Breast epithelium (tissue), 4 donors: ENCODE data around the gene TJP1. TPM values are rescaled to one million over a fixed set of nuclear protein-coding genes. Genes with fewer than 3 reads are reported as not detected.

ENCODE experiments used
- DNase-seq, 2 donors: peaks; one replicate each; pipeline ENCODE4 v3.0.0-alpha.2; 2019; ENCODE audit warnings: low spot score in 2 of 2
- H3K27ac ChIP-seq, 2 donors: fragments of 200-600 bp; sonication (generic) in 1 of 2; one replicate each; pipeline ENCODE4 v1.5.1; 2016 to 2019; ENCODE audit warnings: mild to moderate bottlenecking in 1 of 2
- H3K27me3 ChIP-seq, 2 donors: fragments of 200-600 bp; sonication (generic) in 1 of 2; one replicate each; pipeline versions ENCODE4 v1.5.1 to v1.6.0; 2017 to 2019; ENCODE audit warnings: control low read depth in 1 of 2, mild to moderate bottlenecking in 1 of 2
- H3K36me3 ChIP-seq: fragments of 200-600 bp; one replicate; pipeline ENCODE4 v1.5.1; 2019
- H3K4me1 ChIP-seq, 2 donors: fragments of 200-600 bp; sonication (generic); one replicate each; pipeline ENCODE4 v1.5.1; 2016 to 2019; ENCODE audit warnings: control low read depth in 1 of 2
- H3K4me3 ChIP-seq, 3 donors: fragments of 200-600 bp; sonication (generic); 1 replicate in 2 of 3; 2 replicates in 1 of 3; pipeline ENCODE4 v1.5.1; 2016 to 2019; ENCODE audit warnings: mild to moderate bottlenecking in 3 of 3, moderate library complexity in 2 of 3
- H3K9me3 ChIP-seq, 2 donors: fragments of 200-600 bp; sonication (generic) in 1 of 2; one replicate each; pipeline ENCODE4 v1.5.1; 2016 to 2019; ENCODE audit warnings: control low read depth in 1 of 2
- POLR2A ChIP-seq: fragments of 450-650 bp; IDR thresholded peaks from one replicate; pipeline ENCODE4 v1.6.1; 2016; ENCODE audit warnings: antibody characterized with exemption, mild to moderate bottlenecking, moderate library complexity
- POLR2AphosphoS5 ChIP-seq, 3 donors: sonication (generic); formaldehyde crosslinking; IDR thresholded peaks; one replicate each; pipeline ENCODE4 v1.6.1; 2017; ENCODE audit warnings: antibody characterized with exemption in 3 of 3
- intact Hi-C: fragments of 100-400 bp; cut with DNase I; formaldehyde crosslinking; loops from one replicate; pipeline ENCODE4 v1.15.1; 2023; ENCODE audit warnings: low total_unique reads
- total RNA-seq, 3 donors: library from RNA; depleted of rRNA; stranded (reverse); fragments of >200 nt; gene quantifications; one replicate each; pipeline ENCODE4 v1.1.0, GENCODE V29; 2016
- TF ChIP-seq, protein P1 (sequence below), 3 donors: fragments of 450-650 bp; IDR thresholded peaks; one replicate each; pipeline ENCODE4 v1.5.1; 2016 to 2017; ENCODE audit warnings: antibody characterized with exemption in 3 of 3, mild to moderate bottlenecking in 3 of 3, moderate library complexity in 3 of 3

Gene TJP1
- total RNA-seq, 3 donors from 2014 or later: 92.8 to 101 (median 97.2) TPM

DNA sequence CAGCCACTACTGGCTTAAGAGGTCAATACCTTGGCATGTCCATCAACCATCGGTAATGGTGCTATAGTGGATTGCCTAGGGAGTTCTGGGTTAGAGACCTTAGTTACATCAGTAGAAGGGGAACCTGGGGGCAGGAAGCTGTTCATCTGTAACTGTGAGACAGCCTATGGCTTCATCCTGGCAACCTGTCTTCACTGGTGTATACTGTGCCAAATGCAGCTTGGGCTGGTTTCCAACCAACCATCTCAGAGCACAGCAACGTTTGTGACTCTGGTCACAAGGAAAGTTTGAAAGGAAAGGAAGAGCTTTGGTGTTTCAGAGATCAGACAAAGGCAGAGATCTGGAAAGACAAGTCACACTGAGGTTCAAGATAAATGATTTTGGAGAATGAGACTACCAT, 93.8 kb downstream of the TJP1 start:
- H3K36me3 ChIP-seq: no peaks in the 10 kb centered on the region
- TF ChIP-seq POLR2AphosphoS5 (IDR thresholded peaks at IDR 0.05): no peak
- H3K4me3 ChIP-seq: no peak overlapping the region
- H3K4me1 ChIP-seq: no peaks in the 10 kb centered on the region
- DNase-seq: no peak
- intact Hi-C loops: no loop called here
- peaks cover 0 to 4% of the 10 kb centered on the region in 2 donors for H3K9me3 ChIP-seq
- H3K27me3 ChIP-seq: no peaks in the 10 kb centered on the region
- H3K27ac ChIP-seq: no peak overlapping the region

DNA sequence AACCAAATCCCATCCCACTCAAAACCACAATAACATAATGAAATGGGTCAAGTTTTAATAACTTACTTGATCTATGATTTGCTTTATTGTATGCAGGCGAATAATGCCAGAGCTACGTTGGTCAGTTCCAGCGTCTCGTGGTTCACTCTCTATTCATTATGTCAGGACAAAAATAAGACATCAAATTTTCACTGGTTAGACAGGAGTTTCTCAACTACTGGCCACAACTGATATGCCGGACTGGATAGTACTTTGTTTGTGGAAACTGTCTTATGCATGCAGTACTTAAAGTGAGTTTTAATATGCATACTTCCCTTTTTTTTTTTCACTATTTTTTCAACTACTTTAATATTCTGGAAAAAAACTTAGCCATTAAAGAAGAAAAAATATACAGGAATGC, 94.4 kb downstream of the TJP1 start:
- no peak for DNase-seq

DNA sequence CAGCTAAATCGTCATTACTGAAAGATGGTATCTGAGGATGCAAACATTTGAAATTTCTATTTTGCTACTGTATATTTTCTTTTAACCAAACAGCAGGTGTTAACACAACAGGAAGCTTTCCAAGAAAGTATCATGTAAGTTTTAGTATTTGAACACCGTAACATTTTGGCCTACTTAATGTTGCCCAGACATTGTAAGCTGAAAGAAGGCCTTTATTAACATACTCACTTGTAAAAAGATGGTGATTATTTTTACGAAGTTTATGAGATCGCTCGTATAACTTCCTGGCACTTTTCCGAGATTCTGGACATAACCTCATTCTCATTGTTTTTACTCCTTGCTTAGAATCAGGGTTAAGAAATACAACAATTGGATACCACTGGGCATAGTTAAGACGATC, 95.7 kb downstream of the TJP1 start:
- H3K36me3 ChIP-seq: no peaks in the 10 kb centered on the region
- H3K4me1 ChIP-seq: no peaks in the 10 kb centered on the region

More for the DNA sequence above, 94.4 kb downstream of the TJP1 start:
- Histone ChIP-seq H3K36me3 (no peaks in the 10 kb centered on the region), H3K9me3 (peaks cover 0 to 7% of the 10 kb centered on the region in 2 donors), H3K27ac (no peak overlapping the region), H3K4me1 (no peaks in the 10 kb centered on the region), H3K27me3 (no peaks in the 10 kb centered on the region), H3K4me3 (no peak overlapping the region)
- intact Hi-C loops: no loop called here
- TF ChIP-seq, protein P1, sequence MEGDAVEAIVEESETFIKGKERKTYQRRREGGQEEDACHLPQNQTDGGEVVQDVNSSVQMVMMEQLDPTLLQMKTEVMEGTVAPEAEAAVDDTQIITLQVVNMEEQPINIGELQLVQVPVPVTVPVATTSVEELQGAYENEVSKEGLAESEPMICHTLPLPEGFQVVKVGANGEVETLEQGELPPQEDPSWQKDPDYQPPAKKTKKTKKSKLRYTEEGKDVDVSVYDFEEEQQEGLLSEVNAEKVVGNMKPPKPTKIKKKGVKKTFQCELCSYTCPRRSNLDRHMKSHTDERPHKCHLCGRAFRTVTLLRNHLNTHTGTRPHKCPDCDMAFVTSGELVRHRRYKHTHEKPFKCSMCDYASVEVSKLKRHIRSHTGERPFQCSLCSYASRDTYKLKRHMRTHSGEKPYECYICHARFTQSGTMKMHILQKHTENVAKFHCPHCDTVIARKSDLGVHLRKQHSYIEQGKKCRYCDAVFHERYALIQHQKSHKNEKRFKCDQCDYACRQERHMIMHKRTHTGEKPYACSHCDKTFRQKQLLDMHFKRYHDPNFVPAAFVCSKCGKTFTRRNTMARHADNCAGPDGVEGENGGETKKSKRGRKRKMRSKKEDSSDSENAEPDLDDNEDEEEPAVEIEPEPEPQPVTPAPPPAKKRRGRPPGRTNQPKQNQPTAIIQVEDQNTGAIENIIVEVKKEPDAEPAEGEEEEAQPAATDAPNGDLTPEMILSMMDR (IDR thresholded peaks at IDR 0.05): no peak
- TF ChIP-seq POLR2AphosphoS5 (IDR thresholded peaks at IDR 0.05) (no peak), POLR2A (no peak)

DNA sequence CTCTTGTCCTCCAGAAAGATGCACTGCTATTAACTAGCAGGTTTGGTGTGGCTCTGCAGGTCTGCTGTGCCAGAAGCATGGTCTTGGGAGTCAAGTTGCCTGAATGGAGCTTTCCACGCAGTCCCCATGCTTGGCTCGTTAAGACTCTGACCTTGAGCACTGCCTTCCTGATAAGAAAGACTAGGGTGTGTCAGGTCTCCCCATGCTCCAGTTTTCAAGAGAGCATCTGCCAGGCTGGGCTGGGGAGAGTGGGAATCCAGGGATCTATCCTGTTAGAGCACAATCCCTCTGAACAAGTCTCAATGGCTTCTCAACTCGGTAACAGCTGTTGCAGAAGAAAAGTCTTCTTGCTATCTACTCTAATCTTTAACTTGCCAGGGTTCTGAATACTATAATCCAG, 98.2 kb downstream of the TJP1 start:
- no peak for DNase-seq
- Histone ChIP-seq H3K4me1 (no peaks in the 10 kb centered on the region), H3K27me3 (no peaks in the 10 kb centered on the region), H3K27ac (no peak overlapping the region), H3K36me3 (peaks cover 7% of the 10 kb centered on the region), H3K9me3 (peaks cover 9 to 19% of the 10 kb centered on the region in 2 donors), H3K4me3 (no peak overlapping the region)
- TF ChIP-seq POLR2AphosphoS5 (IDR thresholded peaks at IDR 0.05) (no peak), POLR2A (no peak)
- TF ChIP-seq, protein P1 (IDR thresholded peaks at IDR 0.05): no peak
- intact Hi-C loops: no loop called here

More for the DNA sequence above, 95.7 kb downstream of the TJP1 start:
- Histone ChIP-seq H3K27ac (no peak overlapping the region), H3K9me3 (peaks cover 9 to 19% of the 10 kb centered on the region in 2 donors), H3K27me3 (no peaks in the 10 kb centered on the region), H3K4me3 (no peak overlapping the region)
- intact Hi-C loops: no loop called here
- TF ChIP-seq POLR2AphosphoS5 (IDR thresholded peaks at IDR 0.05) (no peak), POLR2A (no peak)
- TF ChIP-seq, protein P1 (IDR thresholded peaks at IDR 0.05): no peak
- no peak for DNase-seq

DNA sequence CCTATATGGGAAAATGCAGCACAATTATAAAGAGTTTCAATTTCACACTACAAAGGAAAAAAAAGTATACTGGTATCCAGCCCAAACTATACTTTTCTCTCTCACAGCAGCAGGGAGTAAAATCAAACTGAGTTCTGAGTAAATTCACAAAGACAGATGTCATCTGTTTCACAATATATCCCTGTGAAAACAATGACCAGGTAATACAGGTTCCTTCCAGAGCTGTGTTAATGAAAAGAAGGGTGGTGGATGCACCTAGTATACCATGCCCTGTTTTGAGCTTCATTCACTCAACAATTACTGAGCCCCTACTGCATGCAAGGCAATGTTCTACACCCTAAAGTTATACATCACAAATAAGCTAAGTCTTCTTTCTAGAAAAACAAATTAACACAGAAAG, 108.5 kb downstream of the TJP1 start:
- no peak for TF ChIP-seq POLR2AphosphoS5 (IDR thresholded peaks at IDR 0.05)
- TF ChIP-seq POLR2A: no peak
- TF ChIP-seq, protein P1 (IDR thresholded peaks at IDR 0.05): no peak
- intact Hi-C loops: no loop called here
- Histone ChIP-seq H3K27ac (no peak overlapping the region), H3K4me1 (no peaks in the 10 kb centered on the region), H3K36me3 (peaks cover 5% of the 10 kb centered on the region), H3K27me3 (no peaks in the 10 kb centered on the region), H3K4me3 (no peak overlapping the region), H3K9me3 (no peaks in the 10 kb centered on the region)
- DNase-seq: no peak
